HG02870 (cell line): ENCODE data around the gene CDC42BPG.

Experiments used
- ATAC-seq: cut with Tn5 transposase; IDR thresholded peaks from one replicate; pipeline ENCODE4 v1.9.1; 2021; ENCODE audit warnings: mild to moderate bottlenecking, moderate library complexity; ENCODE audit not compliant: unreplicated experiment

CDC42BPG gene

GRCh38 chr11:64809781-64810241 lies 34.6 kb downstream of the CDC42BPG start:
- no peak for ATAC-seq

- no peak for ATAC-seq
Measured at GRCh38 chr11:64805481-64805880, 39.0 kb downstream of the CDC42BPG start.

- ATAC-seq: no peak
Measured at GRCh38 chr11:64804346-64805210, 39.9 kb downstream of the CDC42BPG start.

GRCh38 chr11:64803846-64804345 lies 40.6 kb downstream of the CDC42BPG start:
- no peak for ATAC-seq

- no peak for ATAC-seq
Measured at GRCh38 chr11:64803158-64803845, 41.2 kb downstream of the CDC42BPG start, which contains the start of gene MAP4K2. TSS of gene MAP4K2 (minus strand) at chr11:64803214. CDS start at chr11:64803149, 65 bp downstream.

- no peak for ATAC-seq
Measured at GRCh38 chr11:64802370-64803157, 41.9 kb downstream of the CDC42BPG start.

GRCh38 chr11:64801561-64802369 lies 42.7 kb downstream of the CDC42BPG start:
- no peak for ATAC-seq

- no peak for ATAC-seq
Measured at GRCh38 chr11:64801158-64801464, 43.3 kb downstream of the CDC42BPG start.

- ATAC-seq: no peak
Measured at GRCh38 chr11:64800303-64801157, 43.9 kb downstream of the CDC42BPG start.

GRCh38 chr11:64799623-64800302 lies 44.7 kb downstream of the CDC42BPG start:
- ATAC-seq: no peak

- no peak for ATAC-seq
Measured at GRCh38 chr11:64799256-64799622, 45.2 kb downstream of the CDC42BPG start.

GRCh38 chr11:64796757-64797541 lies 47.5 kb downstream of the CDC42BPG start:
- ATAC-seq: no peak

GRCh38 chr11:64796047-64796756 lies 48.3 kb downstream of the CDC42BPG start:
- no peak for ATAC-seq

- ATAC-seq: no peak
Measured at GRCh38 chr11:64794526-64794925, 49.9 kb downstream of the CDC42BPG start.

- ATAC-seq: no peak
Measured at GRCh38 chr11:64793271-64794160, 50.9 kb downstream of the CDC42BPG start.

GRCh38 chr11:64792482-64792881 lies 52.0 kb downstream of the CDC42BPG start:
- no peak for ATAC-seq
